ENCODE results near the gene RAB6B.

Gene RAB6B

DNA sequence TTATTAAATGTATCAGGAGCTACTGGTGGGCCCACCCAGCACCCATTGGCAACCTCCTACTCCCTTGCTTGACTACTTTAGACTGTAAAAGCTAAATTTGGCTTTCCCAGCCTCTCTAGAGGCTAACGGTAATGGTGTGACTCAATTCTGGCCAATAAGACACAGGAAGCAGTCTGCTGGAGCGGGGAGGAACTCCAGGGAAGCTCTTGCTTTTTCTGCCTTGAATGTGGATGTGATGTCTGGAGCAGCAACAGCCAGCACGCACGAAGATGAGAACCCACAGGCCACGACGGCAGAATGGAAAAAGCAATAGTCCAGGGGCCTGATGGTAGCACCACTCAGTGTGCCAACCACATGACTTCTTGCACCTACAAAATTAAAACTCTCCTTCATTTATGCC, 39.9 kb downstream of the RAB6B start:
- DNase-seq = no peak

DNA sequence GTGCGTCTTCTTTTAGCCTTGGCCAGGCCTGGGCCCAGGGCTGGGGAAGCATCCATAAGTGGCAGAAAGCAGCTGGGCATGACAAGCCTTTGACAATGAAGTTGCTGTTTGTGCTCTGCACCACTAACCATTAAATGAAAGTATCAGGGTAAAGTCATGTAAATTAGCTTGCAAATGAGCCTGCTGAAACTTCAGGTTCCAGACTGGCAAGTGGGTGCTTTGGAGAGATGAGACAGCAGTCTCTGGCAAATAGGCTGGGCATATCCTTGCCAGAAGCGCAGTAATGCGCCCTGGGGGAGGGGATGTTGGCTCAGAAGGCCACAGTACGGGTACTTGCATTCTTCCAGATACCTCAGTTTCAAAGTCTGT, 40.7 kb downstream of the RAB6B start:
- DNase-seq = no peak

DNA sequence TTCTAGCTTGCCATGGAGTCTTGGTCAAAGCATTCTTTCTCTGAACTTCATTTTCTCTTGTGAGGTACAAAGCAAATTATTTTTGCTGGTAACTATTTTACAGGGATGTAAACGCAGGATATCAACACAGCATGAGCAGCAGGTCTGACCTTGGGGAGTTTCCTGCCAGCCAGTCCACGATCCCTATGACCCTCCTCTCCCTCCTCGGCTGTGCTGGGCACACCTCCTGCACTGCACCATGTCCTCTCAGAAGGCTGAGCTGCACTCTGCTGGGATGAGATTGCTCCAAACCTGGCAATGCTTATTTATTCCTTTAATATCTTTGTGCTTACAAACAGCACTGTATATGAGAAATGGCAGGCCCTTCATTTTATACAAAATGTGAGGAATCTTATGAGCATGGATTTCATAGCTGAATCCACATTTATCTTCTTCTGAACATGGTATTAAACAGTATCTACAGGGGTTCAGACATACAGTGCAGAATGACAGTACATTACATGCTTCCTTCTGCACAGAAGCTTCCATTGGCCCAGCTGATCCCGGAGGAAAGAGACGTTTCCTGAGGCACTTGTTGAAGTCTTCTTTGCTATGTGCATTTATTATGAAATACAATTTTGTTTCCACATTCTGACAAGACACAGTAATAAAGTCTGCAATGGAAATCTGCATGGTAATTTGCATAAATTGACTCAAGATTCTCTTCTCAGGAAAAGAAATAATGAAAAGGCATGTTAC, 41.2 kb downstream of the RAB6B start:
- no peak for DNase-seq

DNA sequence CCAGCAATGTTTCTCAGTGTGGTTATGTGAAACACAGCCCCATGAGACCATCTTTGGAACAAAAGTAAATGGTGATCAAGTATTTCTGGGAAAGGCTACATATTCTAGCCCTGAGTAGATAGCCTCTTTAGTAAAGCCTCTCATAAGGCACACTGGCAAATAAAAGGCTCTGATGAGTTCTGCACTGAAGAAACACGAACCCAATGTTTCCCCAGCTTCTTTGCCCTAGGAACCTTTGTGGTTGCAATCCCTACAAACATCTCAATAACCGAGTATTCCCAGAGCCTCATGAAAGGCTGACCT, 41.8 kb downstream of the RAB6B start:
- no peak for DNase-seq

DNA sequence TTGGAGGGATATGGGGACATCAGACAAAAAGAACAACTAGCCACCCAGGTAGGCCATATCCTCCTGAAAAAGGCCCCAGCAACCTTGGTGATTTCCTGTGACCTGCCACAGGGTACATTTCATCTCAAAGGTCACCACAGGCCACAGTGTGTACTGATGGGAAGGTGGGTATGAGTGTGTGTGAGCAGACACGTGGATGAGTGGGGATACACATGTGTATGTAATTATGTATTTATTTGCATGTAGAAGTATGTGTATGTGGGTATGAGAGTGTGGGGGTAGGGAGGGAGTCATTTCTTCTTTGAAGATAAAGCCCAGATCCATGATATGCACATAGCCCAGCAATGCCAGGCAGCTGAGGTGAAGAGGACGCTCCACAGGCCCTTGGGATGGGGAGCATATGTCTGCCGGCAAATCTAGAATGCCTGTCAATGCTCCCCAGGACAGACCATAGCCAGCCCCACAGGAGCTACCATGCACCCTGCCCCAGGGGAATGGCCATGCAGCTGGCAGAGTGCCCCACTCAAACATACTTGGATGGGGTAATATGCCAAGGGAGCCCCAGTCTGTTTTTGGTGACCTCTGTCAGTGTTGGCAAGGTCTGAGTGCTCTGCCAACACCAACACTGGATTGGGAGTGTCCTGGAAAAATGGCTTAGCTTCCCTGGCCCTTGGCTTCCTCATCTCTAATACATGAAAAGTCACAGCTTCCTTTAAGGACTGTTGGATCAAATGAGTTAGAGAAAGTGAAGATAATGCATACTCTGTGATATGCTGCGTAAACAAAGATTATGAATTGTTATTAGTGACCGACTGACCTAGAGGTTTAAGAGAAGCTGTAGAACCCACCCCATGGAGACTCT, 42.4 kb downstream of the RAB6B start:
- DNase-seq = no peak

DNA sequence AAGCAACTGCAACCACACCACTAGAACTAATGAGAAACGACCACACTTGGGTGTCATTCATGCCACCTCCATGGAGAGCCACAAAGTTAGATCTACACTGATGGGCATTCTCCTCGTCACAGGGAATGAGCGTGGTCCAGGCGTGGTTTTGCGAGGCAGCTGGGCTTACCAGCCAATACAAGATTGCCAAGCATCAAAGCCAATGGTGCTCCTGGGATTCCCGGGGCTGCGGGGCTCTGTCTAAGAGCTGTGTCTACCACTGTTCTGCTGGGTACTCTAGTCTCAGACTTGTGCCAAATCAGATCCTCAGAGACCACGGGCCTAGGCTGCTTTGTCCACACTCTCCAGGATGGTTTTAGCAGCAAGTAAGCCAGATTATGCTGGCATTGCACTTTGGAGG, 43.8 kb downstream of the RAB6B start:
- DNase-seq = no peak

DNA sequence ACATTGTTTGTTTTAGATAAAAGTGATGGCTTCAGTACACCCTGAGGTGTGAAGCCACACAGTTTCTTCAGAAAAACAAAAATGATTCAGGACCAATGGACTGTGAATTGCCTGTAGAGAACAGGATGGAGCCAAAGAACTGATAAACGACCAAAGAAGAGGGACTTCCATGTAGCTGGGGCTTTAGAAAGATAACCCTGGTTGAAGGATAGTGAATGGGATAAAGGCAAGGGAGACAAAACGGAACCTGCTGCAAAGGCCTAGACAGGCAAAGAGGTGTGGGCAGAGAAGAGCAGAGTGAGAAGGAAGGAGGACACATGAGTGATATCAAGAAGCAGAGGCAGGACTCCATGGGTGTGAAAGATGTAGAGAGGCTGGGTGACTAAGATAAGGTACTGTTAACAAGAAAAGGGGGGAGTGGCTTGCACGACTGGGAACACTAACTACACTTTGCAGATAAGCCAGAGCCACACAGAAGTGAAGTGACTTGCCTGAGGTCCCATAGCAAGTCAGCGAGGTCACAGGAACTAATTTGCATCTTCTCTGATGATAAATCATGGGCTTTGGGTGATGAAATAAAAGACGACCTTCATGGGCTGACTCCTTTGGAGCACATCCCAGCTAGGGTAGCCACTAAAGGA, 44.3 kb downstream of the RAB6B start:
- DNase-seq = no peak

DNA sequence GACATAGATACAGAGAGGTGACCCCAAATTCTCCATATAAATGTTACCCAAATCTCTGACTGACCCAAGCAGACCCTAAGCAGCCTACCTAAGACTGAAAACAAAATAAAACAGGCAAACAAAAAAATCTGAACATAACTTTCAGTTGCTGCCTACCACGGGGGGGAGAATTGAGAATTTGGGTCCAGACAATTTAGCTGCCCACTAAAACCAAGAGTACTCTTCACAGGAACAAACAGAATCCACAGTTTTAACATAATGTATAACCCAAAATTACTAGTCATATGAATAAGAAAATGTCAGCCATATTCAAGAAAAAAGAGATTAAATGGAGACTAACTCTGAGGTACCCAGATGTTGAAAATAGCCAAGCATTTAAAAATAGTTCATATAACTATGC, 45.6 kb downstream of the RAB6B start:
- DNase-seq = no peak

DNA sequence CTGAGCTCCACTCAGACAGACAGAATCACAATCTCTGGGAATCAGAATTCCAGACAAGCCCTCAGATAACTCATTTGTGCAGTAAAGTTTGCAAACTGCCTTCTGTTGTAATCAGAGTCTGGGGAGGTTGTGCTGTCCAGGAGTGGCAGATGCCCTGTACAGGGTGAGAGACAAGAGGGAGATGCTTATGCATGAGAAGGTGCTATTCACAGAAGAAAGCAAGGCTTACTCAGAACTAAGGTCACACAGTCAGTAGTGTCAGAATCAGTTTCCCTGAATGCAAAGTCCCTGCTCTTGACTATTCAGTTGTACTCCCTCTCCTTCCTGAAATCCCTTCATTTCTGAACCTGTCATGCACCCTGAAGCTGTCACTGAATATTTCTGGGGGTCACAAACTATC, 46.3 kb downstream of the RAB6B start:
- no peak for DNase-seq

DNA sequence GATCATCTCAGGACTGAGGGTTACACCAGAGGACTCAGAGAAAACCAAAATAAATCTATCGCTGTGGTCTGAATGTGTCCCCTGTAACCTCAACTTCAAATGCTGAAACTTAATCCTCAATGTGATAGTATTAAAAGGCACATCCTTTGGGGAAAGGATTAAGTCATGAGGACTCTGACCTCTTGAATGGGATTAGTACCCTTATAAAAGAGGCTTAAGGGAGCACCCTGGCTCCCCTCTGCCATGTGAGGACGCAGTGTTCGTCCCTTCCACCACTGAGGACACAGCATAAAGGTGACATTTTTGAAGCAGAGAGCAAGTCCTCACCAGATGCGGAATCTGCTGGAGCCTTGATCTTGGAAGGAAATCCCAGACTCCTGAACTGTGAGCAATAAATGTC, 50.6 kb downstream of the RAB6B start:
- DNase-seq = no peak

DNA sequence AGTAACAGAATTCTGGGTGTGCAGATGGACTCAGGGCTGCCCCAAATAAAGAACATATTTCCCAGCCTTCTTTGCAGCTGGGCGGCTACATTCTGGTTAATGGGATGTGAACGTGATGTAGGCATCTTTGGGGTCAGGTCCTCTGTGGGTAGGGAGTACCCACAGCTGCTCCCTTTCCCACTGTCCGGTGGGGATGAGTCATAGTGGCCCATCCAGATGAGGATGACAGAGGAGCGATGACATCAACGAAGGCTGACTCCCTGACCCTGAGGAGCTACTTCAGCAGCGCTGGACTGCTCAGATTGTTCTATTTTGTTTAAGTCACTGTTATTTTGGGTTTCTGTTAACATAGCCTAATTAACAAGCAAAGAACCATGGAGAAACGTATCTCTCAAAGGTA, 52.0 kb downstream of the RAB6B start:
- DNase-seq = no peak

DNA sequence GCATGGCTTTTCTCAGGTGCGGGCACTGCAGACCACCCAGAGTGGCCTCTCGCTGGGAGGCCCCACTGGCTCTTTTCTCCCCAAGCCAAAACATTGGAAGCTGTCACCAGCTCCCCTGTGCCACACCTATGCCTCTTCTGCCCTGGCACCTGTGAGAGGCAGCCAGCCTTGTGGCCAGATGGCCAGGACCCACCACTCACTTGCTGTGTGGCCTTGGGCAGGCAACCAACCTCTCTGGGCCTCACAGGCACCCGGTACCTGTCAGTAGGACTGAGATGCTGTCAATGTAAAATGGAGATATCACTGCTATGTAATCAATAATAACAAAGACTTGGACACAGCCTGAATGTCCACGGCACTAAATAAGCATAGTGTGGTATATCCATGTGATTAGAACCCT, 53.5 kb downstream of the RAB6B start:
- DNase-seq = no peak

DNA sequence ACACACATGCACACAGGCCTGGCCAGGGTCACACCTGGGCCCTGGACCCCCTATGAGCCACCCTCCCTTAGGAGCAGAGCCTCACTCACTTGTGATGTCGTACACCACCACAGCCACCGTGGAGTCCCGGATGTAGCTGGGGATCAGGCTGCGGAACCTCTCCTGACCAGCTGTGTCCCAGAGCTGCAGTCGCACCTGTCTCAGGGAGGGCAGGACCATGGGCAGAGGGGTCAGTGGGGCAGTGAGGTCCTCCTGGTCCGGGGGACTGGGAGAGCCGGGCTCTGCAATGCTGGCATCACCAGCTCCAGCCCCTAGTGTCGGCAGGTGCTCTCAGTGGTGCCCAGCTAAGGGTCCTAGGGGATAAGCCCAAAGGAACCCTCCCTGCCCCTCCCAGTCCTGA, 54.5 kb downstream of the RAB6B start:
- no peak for DNase-seq

DNA sequence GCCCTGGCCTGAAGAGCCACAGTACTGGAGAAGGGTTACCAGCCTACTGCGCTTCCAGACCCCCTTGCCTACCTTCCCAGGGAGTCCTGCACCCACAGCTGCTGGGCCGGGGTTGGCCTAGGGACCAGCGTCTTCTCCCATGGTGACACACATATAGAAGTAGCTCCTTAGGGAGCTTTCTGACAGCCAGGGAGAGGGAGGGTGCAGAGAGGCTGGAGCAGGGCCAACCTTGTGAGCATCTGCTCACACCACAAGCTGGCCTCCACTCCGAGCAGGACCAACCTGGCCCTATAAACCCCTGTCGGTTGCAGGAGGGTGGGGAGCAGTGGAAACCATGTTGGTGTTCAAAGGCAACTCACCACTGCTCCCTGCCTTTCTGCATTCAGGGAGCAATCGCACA, 54.9 kb downstream of the RAB6B start:
- no peak for DNase-seq

DNA sequence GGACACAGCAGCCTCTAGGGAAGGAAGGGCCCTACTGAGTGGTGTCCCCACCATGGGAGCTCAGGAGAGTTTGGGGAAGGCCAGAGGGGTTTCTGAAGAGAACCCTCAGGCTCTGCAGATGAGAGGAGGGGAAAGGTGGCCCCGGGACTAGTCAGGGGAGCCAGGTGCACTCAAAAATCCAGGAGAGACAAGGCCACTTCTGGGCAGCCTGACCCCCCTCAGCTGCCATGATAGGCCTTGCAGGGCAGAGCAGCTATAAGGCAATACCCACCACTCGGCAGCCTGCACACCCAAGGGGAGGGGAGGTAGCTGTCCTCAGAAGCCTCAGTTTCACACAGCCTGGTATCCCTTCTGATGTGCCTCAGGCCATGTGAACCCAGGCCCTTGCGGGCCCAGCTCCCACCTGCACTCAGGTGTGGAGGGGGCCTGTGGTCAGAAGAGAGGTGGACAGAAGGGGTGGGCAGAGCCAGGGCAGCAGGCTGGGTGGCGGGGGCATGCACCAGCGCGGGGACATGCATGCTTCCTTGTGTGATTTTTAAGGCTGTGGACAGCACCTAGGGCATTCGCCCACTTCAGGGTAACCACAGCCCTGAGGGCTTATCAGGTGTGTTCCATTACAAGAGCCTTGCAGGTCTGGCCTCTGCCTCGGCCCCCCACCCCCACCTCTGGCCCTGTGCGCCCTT, 55.5 kb downstream of the RAB6B start:
- no peak for DNase-seq

DNA sequence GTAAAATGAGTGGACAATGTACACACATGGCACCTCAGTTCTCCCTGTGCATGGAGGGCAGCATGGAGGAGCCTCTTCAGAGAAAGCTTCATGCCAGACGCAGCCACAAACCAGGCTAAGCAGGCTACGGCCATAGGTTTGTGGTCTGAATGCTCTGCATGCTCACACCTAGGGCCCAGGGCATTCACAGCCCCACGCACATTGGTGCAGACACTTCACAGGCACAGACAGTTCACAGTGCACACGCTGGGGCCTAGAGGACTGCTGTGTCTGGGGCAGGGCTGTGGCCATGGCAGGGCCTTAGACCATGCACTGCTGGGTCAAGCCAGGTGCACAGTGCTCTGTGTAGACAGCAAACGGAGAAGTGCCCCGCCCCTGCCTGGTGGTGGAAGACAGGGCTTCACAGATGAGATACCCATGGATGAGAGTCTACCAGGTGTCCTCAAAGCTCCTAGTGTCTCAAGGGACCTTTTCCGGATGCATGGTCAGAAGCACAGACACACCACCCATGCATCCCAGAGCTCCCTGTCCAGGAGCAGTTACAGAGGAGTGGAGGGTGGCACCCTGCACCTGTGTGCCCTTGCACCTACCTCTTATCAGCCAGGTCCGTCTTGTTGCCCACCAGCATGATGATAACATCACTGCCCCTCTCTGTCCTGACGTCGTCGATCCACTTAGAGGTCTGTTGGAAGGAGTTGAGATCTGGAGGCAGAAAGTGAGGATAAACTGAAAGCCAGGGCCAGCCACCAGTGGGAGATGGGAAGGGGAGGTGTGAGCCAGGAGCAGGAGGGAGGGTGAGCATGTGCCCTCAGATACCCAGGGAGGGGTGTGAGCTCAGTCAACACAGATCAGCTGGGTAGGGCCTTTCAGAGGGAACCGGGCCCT, 56.5 kb downstream of the RAB6B start:
- DNase-seq = no peak

DNA sequence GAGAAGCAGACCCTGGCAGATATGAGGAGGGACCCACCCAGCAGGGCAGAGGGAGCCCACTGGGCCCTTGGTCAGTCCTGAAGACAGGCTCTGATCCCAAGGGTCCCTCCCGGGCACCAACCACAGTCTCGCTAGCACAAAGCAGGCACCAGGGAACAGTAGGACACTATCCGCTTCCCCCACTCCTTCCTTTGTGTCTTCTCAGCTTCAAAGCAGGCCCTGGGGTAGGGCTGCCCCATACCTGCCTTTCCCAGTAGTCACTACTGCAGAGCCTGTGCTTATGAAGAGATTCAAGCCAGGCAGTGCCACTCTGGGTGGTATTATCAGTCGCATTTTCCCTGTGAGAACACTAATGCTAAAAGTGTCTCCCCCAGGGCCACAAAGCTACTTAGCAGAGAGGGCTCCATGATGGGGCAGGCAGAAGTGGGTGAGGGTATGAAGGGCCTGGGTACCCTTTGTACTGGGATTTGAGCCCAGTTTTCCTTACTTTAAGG, 57.3 kb downstream of the RAB6B start:
- no peak for DNase-seq

DNA sequence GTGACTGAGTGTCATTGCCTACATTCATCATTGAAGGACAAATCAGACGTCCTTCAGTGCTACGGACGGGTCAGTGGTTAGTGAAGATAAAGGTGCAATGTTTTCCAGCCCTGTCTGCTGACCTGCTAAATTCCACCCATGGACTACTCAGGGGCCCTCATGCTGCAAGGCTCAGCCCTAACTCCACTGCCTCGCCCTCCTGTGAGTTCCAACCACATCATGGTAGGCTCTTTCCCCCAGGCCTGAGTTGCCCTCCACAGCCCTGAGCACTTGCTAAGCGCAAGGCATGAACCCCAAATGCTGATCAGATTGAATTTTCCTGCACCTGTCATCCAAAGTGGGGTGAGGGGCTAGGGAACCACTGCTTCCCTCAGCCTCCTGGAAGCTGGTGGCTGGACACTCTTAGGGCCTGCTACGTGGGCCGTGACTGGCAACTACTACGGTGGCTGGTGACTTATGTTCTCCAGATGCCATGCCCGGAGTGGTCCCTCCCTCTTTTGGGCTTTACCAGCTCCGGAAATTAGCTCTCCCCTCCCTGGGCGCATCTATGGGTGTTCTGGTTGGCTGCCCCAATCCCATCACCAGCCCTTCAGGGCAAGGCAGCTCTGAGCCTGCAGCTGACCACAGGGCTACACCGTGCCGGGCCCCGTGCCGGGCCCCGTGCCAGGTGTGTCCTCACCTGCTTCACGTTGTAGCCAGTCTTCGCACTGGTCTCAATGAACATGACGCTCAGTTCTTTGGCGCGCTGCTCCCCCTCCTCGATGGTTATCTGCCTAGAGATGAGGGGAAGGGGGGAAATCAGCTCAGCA, 58.0 kb downstream of the RAB6B start:
- DNase-seq = no peak

DNA sequence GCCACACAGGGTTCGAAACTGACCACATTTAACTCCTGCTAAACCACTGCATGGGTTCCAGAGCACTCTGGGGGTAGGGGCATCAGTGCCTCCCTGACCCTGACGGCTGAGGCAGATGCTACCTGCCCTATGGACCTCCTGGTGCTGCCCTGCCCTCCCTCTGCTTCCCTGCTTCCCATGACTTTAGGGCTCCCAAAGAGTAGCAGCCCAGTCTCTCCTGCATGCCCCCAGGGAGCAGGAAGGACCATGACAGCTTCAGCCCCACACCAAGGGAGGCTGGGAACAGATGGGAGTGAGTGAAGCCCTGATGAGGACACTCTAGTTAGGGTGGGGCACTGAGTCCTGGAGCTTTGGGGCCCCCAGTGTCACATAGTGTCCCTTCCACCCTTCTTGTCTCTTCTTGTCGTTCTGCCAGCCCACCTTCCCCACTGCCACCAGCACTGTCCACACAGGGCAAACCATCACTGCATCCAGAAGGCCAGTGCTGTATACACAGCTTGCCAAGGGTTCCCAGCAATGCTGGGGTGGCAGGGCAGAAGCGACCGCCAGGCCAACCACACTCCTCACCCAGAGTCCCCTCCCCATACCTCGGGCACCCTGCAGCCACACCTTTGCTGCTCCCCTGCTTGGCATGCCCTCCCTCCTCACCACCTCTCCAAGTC, 59.1 kb downstream of the RAB6B start:
- no peak for DNase-seq

DNA sequence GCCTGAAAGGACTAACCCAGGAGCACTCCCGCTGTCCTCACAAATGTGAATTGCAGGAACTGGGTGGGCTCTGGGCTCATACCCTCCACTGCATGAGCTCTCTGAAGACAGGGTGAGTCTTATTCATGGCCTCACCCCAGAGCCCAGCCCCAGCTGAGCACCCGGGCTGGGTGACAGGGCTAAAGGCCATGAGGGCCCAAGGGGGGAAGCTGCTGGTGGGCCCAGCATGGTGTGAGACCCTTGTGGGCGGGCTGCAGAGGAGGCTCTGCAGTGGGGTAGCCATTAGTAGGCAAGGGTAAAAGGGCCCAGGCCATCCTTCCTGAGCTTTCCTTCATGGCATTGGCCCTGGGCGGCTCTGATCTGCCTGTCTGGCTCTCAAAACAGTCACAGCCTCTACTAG, 59.7 kb downstream of the RAB6B start:
- DNase-seq = no peak

DNA sequence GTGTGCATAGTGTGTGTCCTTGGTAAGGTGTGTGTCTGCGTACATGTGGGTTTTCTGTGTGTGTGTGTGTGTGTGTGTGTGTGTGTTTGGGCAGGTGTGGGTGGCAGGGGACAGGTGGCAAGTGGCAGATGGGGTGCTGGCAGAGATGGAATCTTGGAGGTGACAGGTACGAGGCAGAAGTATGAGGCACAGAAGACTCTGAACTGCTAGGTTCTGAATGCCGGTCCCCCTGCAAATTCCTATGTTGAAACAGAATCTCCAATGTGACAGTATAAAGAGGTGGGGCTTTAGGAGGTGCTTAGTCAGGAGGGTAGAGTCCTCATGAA, 60.3 kb downstream of the RAB6B start:
- DNase-seq = no peak

Measured in NCI-H2107 (cell line).